OCI-LY7 (cell line): ENCODE measurements around the gene FAM174B. TPM values are rescaled to one million over a fixed set of nuclear protein-coding genes. Genes with fewer than 3 reads are reported as not detected.

Source experiments
- BruUV-seq: library from RNA; stranded (reverse); fragments of 400-500 nt; replicated peaks from 2 replicates; lab custom pipeline; 2021; lab: Mats Ljungman, UMichigan
- CTCF ChIA-PET: fragments of 300-600 bp; sonication (Branson Sonifier 250); formaldehyde crosslinking; loops from one replicate; lab custom pipeline; 2022; ENCODE audit warnings: antibody characterized with exemption; ENCODE audit not compliant: unreplicated experiment; lab: Charles Lee
- POLR2A ChIA-PET: fragments of 300-600 bp; sonication (Branson Sonifier 250); formaldehyde crosslinking; loops from one replicate; lab custom pipeline; 2022; ENCODE audit warnings: antibody characterized with exemption; lab: Charles Lee
- DNase-seq: peaks from one replicate; pipeline ENCODE4 v3.0.0-alpha.2; 2015; ENCODE audit warnings: low spot score
- H2AFZ ChIP-seq: fragments of 200-600 bp; sonication (generic), shearing (Covaris generic); 2 replicates; pipeline ENCODE4 v1.6.1; 2014; ENCODE audit warnings: mild to moderate bottlenecking, antibody characterized with exemption, low read length, moderate library complexity
- H3K27ac ChIP-seq: fragments of 200-600 bp; sonication (generic); 2 replicates; pipeline ENCODE4 v1.5.1; 2014; ENCODE audit warnings: mixed run types, low read depth, mild to moderate bottlenecking, moderate library complexity, low read length, inconsistent platforms; ENCODE audit not compliant: poor library complexity, severe bottlenecking
- H3K36me3 ChIP-seq: fragments of 200-600 bp; sonication (generic); 2 replicates; pipeline ENCODE4 v1.6.1; 2014; ENCODE audit warnings: mild to moderate bottlenecking, antibody characterized with exemption, low read length, moderate library complexity, mixed read lengths; ENCODE audit not compliant: insufficient read depth
- H3K4me1 ChIP-seq: fragments of 200-600 bp; sonication (generic); 2 replicates; pipeline ENCODE4 v1.5.1; 2014; ENCODE audit warnings: mild to moderate bottlenecking, low read length; ENCODE audit not compliant: insufficient read depth, poor library complexity, severe bottlenecking
- H3K4me2 ChIP-seq: fragments of 200-600 bp; sonication (generic); 2 replicates; pipeline ENCODE4 v1.6.1; 2014; ENCODE audit warnings: mild to moderate bottlenecking, low read length
- H3K4me3 ChIP-seq: fragments of 200-600 bp; sonication (generic); 2 replicates; pipeline ENCODE4 v1.5.1; 2014; ENCODE audit warnings: mild to moderate bottlenecking, low read depth, low read length; ENCODE audit not compliant: poor library complexity, severe bottlenecking
- H3K79me2 ChIP-seq: fragments of 200-600 bp; sonication (generic); 2 replicates; pipeline ENCODE4 v1.6.1; 2016; ENCODE audit warnings: low read depth, mild to moderate bottlenecking, low read length, moderate library complexity, mixed read lengths; ENCODE audit not compliant: insufficient read depth
- H3K9me2 ChIP-seq: fragments of 200-600 bp; sonication (generic); 2 replicates; pipeline ENCODE4 v1.6.1; 2016; ENCODE audit warnings: mild to moderate bottlenecking, low read length, mixed read lengths; ENCODE audit not compliant: insufficient read depth
- H3K9me3 ChIP-seq: fragments of 200-600 bp; sonication (generic); 2 replicates; pipeline ENCODE4 v1.6.1; 2014; ENCODE audit warnings: mild to moderate bottlenecking, mixed run types, low read length, mixed read lengths
- H4K20me1 ChIP-seq: fragments of 200-600 bp; sonication (generic); 2 replicates; pipeline ENCODE4 v1.6.1; 2014; ENCODE audit warnings: mild to moderate bottlenecking, antibody characterized with exemption, low read length, moderate library complexity, mixed read lengths; ENCODE audit not compliant: insufficient read depth
- EZH2phosphoT487 ChIP-seq: fragments of 200-600 bp; sonication (generic); IDR thresholded peaks from 2 replicates; pipeline ENCODE4 v1.6.1; 2018; ENCODE audit warnings: low read depth, borderline replicate concordance, mild to moderate bottlenecking, mixed run types, antibody characterized with exemption, low read length, moderate library complexity, mixed read lengths
- intact Hi-C: fragments of 100-400 bp; cut with micrococcal nuclease; formaldehyde crosslinking; loops from one replicate; pipeline ENCODE4 v1.10.0; 2022; ENCODE audit not compliant: unreplicated experiment
- total RNA-seq, 2 experiments: library from RNA; depleted of rRNA in 1 of 2; stranded (reverse); fragments of >200 nt in 1 of 2; shearing (Covaris generic) in 1 of 2; gene quantifications; 2 replicates each; pipeline ENCODE4 v1.2.3, GENCODE V29; 2014 to 2022
- TF ChIP-seq, protein P1 (sequence below): fragments of 200-600 bp; sonication (generic); conservative IDR thresholded peaks from 2 replicates; pipeline ENCODE4 v1.5.1; 2014; ENCODE audit warnings: mild to moderate bottlenecking, antibody characterized with exemption, low read length, moderate library complexity, mixed read lengths

Gene FAM174B
- total RNA-seq, 2 experiments from 2014 or later: 1.3 to 24.4 TPM

DNA sequence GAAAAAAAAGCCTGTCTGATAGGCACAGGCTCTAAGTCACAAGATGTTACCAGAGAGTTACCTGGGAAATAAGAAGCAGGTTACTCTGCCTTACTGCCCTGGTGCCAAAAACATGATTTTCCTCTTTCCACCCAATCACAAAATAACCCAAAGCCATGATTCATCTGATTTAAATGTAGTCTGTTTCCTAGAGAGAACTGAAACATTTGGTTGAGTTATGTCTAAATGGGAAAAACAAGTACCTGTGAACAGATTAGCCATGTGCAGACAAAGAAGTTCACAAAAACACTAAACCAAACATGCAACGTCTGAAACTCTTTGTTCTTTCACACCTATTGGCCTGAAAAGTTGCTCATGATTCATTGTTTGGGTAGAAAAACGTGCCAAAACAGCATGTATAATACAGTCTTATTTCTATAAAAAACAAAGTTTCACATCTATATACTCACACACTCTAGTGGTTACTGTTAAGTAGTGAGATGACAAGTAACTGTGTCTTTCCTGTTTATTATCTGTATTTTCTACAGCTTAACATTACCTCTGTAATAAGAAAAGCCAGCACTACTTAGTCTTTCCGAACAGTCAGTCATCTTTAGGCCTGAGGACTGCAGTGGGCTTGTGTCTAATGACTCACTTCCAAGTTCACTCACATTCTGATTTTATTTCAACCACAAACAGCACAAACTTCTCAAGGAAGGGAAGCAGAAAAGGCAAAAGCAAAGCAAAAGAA, 30.2 kb downstream of the FAM174B start:
- no peak overlapping the region for H2AFZ ChIP-seq
- BruUV-seq: no TSS peak
- no peak overlapping the region for H3K4me2 ChIP-seq
- no peak overlapping the region for H3K4me3 ChIP-seq
- DNase-seq: no peak
- H3K27ac ChIP-seq: no peak overlapping the region
- ChIA-PET POLR2A (no interaction called here), CTCF (no interaction called here)
- no peaks in the 10 kb centered on the region for H3K36me3 ChIP-seq
- H3K9me2 ChIP-seq: no peaks in the 10 kb centered on the region
- intact Hi-C loops: no loop called here
- H3K4me1 ChIP-seq: no peaks in the 10 kb centered on the region
- H3K79me2 ChIP-seq: no peaks in the 10 kb centered on the region
- no peaks in the 10 kb centered on the region for H4K20me1 ChIP-seq
- TF ChIP-seq, protein P1, sequence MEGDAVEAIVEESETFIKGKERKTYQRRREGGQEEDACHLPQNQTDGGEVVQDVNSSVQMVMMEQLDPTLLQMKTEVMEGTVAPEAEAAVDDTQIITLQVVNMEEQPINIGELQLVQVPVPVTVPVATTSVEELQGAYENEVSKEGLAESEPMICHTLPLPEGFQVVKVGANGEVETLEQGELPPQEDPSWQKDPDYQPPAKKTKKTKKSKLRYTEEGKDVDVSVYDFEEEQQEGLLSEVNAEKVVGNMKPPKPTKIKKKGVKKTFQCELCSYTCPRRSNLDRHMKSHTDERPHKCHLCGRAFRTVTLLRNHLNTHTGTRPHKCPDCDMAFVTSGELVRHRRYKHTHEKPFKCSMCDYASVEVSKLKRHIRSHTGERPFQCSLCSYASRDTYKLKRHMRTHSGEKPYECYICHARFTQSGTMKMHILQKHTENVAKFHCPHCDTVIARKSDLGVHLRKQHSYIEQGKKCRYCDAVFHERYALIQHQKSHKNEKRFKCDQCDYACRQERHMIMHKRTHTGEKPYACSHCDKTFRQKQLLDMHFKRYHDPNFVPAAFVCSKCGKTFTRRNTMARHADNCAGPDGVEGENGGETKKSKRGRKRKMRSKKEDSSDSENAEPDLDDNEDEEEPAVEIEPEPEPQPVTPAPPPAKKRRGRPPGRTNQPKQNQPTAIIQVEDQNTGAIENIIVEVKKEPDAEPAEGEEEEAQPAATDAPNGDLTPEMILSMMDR: no peak
- no peak for TF ChIP-seq EZH2phosphoT487
- H3K9me3 ChIP-seq: no peaks in the 10 kb centered on the region

GRCh38 chr15:92624401-92624991, 31.1 kb downstream of the FAM174B start:
- Histone ChIP-seq H3K9me3 (no peaks in the 10 kb centered on the region), H4K20me1 (no peaks in the 10 kb centered on the region), H3K9me2 (no peaks in the 10 kb centered on the region), H3K79me2 (no peaks in the 10 kb centered on the region), H2AFZ (no peak overlapping the region), H3K4me2 (no peak overlapping the region), H3K4me3 (no peak overlapping the region), H3K36me3 (no peaks in the 10 kb centered on the region), H3K27ac (no peak overlapping the region), H3K4me1 (no peaks in the 10 kb centered on the region)
- intact Hi-C loops: no loop called here
- TF ChIP-seq EZH2phosphoT487: no peak
- TF ChIP-seq, protein P1: no peak
- no TSS peak for BruUV-seq
- POLR2A ChIA-PET: no interaction called here
- CTCF ChIA-PET: no interaction called here
- no peak for DNase-seq

DNA sequence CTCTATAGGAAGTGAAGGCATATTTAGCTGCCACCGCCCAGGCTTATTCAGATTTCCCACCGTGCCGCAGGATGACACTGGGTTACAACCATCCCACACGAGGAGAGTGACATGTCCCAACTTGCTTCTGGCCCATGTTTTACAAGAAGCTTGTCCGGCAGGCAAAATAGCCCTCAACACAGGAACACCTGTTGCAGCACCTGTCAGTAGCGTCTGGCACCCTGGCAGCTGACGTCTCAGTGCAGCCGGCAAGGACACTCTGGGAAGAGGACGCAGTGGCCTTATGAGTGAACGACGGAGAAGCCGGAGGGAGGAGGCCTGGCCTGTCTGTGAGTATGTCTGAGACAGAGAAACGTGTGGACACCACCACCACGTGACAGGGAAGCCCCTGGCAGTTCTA, 32.1 kb downstream of the FAM174B start:
- Histone ChIP-seq H3K9me2 (no peaks in the 10 kb centered on the region), H3K27ac (no peak overlapping the region), H2AFZ (no peak overlapping the region), H3K9me3 (no peaks in the 10 kb centered on the region), H3K4me2 (no peak overlapping the region), H3K4me3 (no peak overlapping the region), H3K36me3 (no peaks in the 10 kb centered on the region), H4K20me1 (no peaks in the 10 kb centered on the region), H3K79me2 (no peaks in the 10 kb centered on the region), H3K4me1 (no peaks in the 10 kb centered on the region)
- DNase-seq: no peak
- POLR2A ChIA-PET: no interaction called here
- BruUV-seq: no TSS peak
- CTCF ChIA-PET: no interaction called here
- intact Hi-C loops: no loop called here
- TF ChIP-seq EZH2phosphoT487: no peak
- TF ChIP-seq, protein P1: no peak
